GM21723 (cell line): ENCODE results near the gene NXT2.
A peak's percentile ranks its signal among the peaks of the same experiment; 100 is the strongest.
"Not testable (repeated sequence)": the region's sequence is repeated elsewhere in the genome, so short reads cannot be mapped to it uniquely, and the experiment has no call there.

Experiments
- ATAC-seq: cut with Tn5 transposase; IDR thresholded peaks from one replicate; pipeline ENCODE4 v1.9.1; 2021; ENCODE audit warnings: mild to moderate bottlenecking, moderate library complexity; ENCODE audit not compliant: unreplicated experiment

The NXT2 gene

DNA sequence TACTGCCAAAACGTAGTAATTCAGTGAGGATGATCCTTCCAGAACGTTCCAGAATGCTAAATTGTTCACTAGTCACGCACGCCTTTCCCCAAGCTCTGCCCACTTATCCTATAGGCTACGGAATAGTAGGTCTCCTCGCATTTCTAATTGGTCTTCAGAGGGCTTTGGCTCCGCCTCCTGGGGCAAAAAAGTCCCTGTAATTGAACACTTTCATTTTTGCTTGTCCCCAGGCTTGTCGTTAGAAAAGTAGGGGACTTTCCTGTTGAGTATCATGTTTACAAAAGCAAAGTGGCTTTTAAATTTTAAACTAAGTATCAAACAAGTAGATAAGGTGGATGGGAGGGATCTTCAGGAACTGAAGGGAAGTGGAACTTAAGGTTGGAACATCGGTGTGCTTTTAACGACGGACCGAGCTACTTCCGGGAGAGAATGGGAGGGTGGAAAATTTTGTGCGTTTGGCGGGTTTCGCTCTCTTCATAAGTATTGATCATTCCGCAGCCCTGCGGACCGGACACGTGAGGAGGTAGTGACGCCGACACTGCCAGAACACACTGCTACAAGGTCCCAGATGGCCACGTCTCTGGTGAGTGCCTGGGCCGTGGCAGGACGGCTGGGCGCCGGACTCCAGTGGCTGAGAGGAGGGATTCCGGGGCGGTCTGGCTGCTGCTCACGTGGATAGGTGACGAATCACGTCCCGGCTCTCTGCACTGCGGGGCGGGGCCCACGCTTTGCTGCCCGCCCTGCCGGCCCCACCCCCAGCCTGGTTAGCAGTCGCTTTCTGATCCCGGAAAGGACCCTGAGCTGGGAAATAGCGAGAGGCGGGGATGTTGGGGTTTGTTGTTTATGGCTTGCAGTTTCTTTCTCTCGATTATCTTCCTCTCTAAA lies at the start of gene NXT2:
Gene NXT2, plus strand, starts transcription at position 406 of the 885 bp plus-strand sequence. Its CDS starts 163 bp downstream, at position 569.
- peak; percentile 97 for ATAC-seq

- ATAC-seq, result peak; percentile 51
Observed at GRCh38 chrX:109487640-109488039, 49.0 kb upstream of the NXT2 start.

- no peak for ATAC-seq
Observed at GRCh38 chrX:109489174-109489573, 47.5 kb upstream of the NXT2 start.

DNA sequence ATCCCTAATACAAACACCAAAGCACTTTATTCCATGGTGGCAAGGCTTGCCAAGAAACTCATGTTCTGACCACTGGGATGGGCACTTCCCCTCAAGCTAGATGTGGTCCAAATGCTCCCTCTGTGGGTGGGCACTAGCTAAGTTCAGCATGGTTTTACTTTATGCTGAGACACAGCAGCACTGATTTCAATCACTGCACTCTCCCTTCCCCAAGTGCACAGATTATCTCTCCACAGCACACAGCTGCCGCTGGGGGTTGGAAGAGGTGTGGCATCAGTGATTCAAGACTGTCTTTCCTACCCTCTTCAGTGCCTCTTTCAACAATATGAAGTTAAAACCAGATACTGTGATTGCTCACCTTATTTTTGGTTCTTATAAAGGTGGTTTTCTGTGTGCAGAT lies 38.2 kb upstream of the NXT2 start:
- ATAC-seq, result no peak

DNA sequence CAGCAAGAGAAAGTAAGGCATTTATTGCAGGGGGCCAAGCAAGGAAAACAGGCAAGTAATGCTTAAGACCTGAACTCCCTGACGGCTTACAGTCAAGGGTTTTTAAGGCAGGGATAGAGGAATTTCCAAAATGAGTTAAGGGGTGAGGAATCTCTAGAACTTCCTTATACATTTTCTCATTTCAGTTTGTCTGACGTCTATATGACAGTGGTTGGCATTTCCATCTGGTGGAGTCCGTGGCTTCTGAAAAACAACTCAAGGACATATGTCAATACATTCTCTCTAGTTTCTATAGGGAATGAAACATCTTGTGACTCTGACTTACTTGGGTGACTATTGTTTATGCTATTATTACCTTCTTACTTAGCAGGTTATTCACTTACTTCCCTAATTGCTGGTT lies 35.5 kb upstream of the NXT2 start:
- no peak for ATAC-seq

DNA sequence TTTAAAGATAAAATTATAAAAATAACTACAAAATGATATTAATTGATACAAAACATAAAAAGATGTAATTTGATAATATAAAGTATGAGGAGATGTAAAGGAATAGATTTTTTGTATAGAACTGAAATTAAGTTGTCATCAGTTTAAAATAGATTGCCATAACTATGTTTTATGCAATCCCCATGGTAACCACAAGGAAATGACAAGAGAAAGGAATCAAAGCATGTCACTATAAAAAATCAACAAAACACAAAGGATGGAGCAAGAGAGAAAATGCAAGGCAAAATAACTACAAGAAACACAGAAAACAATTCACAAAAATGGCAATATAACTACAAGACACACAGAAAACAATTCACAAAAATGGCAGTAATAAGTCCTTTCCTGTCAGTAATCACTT lies 27.7 kb upstream of the NXT2 start:
- no peak for ATAC-seq

DNA sequence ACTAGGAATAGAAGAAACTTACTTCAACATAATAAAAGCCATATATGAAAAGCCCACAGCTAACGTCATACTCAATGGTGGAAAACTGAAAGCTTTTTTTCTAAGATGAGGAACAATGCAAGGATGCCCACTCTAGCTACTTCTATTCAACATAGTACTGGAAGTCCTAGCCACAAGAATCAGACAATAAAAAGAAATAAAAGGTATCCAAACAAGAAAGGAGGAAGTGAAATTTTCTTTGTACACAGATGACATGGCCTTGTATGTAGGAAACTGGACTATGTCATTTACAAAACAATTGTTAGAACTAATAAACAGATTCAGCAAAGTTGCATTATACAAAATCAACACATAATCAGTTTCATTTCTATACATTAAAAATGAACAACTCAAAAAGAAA lies 25.5 kb upstream of the NXT2 start:
- no peak for ATAC-seq

DNA sequence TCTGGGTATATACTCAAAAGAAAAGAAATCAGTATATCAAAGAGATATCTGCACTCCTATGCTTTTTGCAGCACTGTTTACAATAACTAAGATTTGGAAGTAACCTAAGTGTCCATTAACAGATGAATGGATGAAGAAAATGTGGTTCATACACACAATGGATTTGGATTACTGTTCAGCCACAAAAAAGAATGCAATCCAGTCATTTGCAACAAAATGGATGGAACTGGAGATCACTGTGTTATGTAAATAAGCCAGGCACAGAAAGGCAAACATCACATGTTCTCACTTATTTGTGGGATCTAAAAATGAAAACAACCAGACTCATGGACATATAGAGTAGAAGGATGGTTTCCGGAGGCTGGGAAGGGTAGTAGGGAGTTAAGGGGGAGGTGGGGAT lies 17.6 kb upstream of the NXT2 start:
- no peak for ATAC-seq

- ATAC-seq, result no peak
Observed at GRCh38 chrX:109533005-109533404, 3.6 kb upstream of the NXT2 start.

- no peak for ATAC-seq
Observed at GRCh38 chrX:109533631-109534030, 3.0 kb upstream of the NXT2 start.

DNA sequence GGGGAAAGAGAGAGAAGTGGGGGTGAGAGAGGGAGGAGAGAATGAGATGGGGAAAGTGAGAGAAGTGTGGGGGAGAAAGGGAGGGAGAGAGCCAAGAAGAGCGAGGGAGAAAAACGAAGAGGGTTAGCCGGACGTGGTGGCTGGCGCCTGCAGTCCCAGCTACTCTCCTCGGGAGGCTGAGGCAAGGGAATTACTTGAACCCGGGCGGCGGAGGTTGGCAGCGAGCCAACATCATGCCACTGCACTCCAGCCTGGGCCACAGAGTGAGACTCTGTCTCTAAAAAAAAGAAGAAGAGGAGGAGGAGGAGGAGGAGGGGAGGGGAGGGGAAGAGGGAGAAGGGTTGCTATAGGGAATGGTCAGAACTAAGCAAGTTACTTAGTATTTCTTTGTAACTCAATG lies 1.7 kb upstream of the NXT2 start:
- no peak for ATAC-seq

DNA sequence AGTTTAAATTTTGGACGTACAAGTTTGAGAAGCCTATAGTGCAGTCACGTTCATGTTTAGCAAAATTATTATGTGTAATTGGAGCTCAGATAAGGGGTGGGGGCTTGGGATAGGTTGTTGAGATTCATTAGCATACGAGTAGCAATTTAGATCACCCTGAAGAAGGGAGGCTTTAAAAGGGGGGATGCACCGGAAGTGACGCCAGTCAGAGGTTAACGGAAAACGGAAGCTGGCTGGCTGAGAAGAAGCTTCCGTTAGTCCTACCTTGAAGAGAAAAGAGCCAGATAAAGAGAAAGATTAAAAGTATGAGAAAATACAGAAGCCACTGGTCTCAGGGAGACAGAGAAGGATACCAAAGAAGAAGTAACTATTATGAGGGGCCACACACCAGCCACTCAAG lies 1.1 kb upstream of the NXT2 start:
- no peak for ATAC-seq

DNA sequence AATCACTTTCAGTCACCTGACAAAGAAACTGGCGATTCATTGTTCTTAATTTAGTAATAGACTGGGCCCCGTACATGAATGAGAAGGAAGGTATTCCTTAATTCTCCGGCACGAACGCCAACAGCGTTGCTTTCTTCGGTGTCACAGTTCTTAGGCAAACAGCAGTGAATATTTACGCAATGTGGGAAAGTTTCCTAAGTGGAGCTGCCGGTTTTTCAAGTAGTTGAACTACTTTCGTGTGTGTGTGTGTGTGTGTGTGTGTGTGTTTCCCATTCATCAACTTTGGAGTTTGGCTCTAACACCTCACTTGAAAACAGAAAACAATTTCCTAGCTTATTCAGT lies 651 bp downstream of the NXT2 start:
- no peak for ATAC-seq

DNA sequence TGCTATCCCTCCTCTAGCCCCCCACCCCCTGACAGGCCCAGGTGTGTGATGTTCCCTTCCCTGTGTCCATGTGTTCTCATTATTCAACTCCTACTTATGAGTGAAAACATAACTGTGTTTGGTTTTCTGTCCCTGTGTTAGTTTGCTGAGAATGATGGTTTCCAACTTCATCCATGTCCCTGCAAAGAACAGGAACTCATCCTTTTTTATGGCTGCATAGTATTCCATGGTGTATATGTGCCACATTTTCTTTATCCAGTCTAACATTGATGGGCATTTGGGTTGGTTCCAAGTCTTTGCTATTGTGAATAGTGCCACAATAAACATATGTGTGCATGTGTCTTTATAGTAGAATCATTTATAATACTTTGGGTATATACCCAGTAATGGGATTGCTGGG lies 2.4 kb downstream of the NXT2 start:
- ATAC-seq, result not testable (repeated sequence)

DNA sequence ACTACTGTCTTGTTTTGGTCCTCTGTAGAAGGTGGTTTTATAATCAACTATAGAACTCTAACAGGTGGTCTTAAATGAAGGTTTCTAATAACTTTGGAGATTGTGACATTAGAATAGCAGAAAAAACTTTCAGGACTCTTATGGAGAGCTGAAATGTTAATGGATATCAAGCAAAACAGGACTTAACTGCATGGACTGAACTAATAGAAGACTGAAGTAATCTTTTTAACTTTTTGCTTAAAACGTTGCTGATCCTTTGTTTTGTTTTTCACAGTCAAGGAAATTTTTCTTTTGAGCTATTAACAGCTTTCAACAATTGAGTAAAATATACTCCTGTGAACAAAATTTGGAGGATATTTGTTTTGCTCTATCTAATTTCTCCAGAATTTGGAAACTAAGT lies 17.2 kb downstream of the NXT2 start:
- no peak for ATAC-seq

DNA sequence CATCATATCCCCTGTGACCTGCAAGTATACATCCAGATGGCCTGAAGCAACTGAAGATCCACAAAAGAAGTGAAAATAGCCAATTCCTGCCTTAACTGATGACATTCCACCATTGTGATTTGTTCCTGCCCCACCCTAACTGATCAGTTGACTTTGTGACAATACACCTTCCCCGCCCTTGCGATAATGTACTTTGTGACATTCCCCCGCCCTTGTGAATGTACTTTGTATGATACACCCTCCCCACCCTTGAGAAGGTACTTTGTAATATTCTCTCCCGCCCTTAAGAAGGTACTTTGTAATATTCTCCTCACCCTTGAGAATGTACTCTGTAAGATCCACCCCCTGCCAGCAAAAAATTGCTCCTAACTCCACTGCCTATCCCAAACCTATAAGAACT lies 39.4 kb downstream of the NXT2 start:
- not testable (repeated sequence) for ATAC-seq

DNA sequence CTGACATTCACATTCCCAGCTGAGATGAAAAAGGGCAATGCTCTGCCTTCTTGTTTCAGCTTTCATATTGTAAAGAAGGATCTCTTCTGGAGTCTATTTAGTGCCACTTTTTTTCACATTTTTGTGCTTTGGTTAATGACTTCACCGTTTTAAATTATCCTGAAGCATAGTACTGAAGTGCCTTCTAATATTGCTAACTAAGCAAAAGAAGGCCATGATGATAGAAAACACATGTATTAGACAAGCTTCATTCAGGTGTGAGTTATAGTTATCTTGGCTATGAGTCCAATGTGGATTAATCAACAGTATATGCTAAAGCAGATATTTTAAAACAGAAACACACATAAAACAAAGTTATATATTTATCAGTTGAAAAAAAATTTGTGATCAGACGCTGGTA lies 40.4 kb downstream of the NXT2 start:
- ATAC-seq, result no peak

GRCh38 chrX:109578916-109579315 lies 42.3 kb downstream of the NXT2 start:
- no peak for ATAC-seq

- ATAC-seq, result no peak
Observed at GRCh38 chrX:109585488-109585887, 48.8 kb downstream of the NXT2 start.

- no peak for ATAC-seq
Observed at GRCh38 chrX:109590176-109590575, 53.5 kb downstream of the NXT2 start.
